SKM-1 (cell line): ENCODE measurements around the gene PRPF4.

Experiments used
- DNase-seq: peaks from one replicate; lab custom pipeline; 2025; ENCODE audit not compliant: unreplicated experiment; lab: John Stamatoyannopoulos, UW

Gene PRPF4

GRCh38 chr9:113310538-113310937 lies 35.1 kb downstream of the PRPF4 start:
- no peak for DNase-seq

DNA sequence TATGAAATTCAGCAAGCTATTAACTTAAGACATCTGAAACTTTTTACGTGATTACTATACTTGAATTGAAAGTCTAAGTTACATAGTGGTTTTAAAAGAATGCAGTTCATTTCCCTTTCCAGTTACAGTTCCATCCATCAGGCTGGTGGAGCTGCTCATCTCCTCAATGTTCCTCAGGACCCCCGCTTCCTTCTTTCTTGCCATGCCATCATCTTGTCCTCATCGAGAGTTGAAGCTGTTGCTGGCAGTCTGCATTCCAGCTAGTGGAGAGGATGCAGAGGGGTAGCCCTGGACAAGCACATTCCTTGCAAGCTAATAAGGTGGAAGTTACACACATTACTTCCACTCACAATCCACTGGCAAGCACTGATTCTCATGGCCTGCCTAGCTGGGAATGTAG lies 36.5 kb downstream of the PRPF4 start:
- DNase-seq, result no peak

DNA sequence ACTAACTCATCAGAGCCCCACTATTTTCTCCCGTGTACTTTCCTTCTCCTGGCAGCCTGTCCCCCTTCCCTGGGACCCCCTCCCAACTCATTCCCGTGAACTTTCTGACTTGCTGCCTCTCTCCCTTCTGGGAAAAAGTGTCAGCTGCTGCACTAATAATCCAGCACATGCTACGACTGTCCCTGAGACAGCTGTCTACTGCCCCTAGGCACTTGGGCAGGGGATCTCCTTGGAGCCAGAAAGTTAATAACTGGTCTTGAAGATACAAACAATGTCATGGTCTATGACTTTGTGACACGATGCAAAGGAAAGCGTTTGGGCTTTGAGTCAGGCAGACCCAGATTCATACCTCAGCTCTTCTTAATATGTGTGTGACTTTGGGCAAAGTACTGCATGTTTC lies 37.8 kb downstream of the PRPF4 start:
- no peak for DNase-seq

DNA sequence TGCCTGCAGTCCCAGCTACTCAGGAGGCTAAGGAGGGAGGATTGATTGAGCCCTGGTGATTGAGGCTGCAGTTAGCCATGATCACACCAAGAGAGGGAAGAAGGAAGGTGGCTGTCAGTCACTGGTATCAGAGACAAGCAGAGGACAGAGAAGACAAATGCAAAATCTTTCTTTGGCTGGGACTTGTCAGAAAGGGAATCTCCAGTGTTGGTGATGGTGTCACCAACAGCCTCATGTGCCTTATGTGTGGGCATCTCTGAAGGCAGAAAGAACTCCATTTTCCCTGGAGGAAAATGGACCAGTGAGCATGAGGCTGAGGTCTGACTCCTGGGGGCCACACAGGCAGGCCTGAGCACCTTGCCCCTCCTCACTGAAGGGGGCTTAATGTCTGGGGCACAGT lies 39.8 kb downstream of the PRPF4 start:
- DNase-seq, result no peak

- DNase-seq, result no peak
Observed at GRCh38 chr9:113316030-113316429, 40.6 kb downstream of the PRPF4 start.

DNA sequence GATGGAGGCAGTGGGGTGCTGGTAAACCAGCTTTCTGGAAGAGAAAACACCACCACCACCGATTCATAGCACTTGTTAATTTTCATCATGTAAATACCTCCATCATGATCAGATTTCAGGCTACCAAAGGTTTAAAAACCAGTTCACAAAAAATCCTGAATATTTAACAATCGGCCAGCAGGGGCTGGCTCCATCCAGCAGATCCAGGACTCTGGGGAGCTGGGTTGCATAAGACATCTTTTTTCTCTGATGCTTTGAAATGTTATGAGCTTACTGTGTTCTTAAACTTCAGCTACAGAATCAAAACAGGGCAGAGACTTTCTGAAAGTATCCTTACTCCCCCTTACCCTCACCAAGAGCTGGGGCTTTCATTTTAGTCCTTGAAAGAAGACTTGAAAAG lies 42.3 kb downstream of the PRPF4 start:
- no peak for DNase-seq

DNA sequence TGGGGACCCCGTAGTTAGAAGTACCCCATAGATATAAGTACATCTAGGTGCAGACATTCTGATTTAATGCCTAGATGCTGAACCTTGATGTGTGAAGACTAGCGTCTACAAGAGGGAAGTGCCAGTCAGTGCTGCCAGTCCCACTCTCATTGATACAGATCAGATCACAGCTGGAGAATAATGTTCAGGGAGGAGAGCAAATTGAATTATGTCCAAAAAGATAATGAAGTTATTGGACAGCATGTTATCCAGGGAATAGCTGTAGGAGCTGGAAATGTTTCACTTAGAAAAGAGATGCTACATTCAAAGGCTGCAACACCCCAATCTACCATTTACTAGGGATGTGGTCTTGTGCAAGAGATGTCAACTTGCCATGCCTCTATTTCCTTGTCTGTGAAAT lies 43.6 kb downstream of the PRPF4 start:
- DNase-seq, result no peak

GRCh38 chr9:113320051-113320450 lies 44.6 kb downstream of the PRPF4 start:
- no peak for DNase-seq

GRCh38 chr9:113322671-113323070 lies 47.2 kb downstream of the PRPF4 start:
- no peak for DNase-seq

GRCh38 chr9:113326230-113326629 lies 50.8 kb downstream of the PRPF4 start:
- no peak for DNase-seq

- no peak for DNase-seq
Observed at GRCh38 chr9:113328045-113328782, 52.8 kb downstream of the PRPF4 start.

DNA sequence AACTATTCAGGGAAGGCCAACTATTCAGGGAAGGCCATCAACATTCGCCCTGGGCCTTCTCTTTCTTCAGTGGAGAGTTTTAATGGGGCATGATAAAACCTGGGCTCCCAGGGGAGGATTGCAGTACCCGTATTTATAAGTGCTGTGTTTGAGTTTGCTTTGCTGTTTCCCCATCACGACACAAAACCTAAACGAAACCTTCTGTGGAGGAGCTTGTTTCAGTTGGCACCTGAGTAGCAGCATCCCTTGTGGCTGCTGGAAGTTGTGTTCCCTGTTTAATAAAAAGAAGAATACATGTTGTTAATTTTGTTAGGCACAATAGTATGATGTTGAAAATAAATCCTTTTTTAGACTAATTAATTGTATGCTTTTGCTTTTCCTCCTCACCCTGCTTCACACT lies 56.3 kb downstream of the PRPF4 start:
- DNase-seq, result no peak

DNA sequence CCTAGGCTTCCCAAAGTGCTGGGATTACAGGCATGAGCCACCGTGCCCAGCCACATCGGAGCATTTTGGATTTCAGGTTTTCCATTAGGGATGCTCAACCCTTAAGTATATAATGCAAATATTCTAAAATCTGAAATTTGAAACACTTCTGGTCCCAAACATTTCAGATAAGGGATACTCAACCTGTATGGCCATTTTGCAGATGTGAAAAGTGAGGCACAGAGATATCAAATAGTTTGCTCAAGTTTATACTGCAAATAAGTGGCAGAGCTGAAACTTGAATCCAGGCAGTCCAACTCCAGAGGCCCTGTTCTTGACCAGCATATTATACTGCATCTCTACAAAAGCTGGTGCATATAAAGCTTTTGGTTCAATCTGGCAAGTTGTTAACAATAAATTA lies 62.3 kb downstream of the PRPF4 start:
- no peak for DNase-seq

GRCh38 chr9:113340011-113340699 lies 64.7 kb downstream of the PRPF4 start, which contains the start of gene WDR31:
WDR31 (minus strand) TSS chr9:113340275; CDS start chr9:113332022, 8,253 bp downstream.
- no peak for DNase-seq

GRCh38 chr9:113341712-113342410 lies 66.4 kb downstream of the PRPF4 start:
- DNase-seq, result no peak
